Measurements from ENCODE around the gene PIAS1.
"Not testable (repeated sequence)": the region's sequence is repeated elsewhere in the genome, so short reads cannot be mapped to it uniquely, and the experiment has no call there.

The PIAS1 gene

DNA sequence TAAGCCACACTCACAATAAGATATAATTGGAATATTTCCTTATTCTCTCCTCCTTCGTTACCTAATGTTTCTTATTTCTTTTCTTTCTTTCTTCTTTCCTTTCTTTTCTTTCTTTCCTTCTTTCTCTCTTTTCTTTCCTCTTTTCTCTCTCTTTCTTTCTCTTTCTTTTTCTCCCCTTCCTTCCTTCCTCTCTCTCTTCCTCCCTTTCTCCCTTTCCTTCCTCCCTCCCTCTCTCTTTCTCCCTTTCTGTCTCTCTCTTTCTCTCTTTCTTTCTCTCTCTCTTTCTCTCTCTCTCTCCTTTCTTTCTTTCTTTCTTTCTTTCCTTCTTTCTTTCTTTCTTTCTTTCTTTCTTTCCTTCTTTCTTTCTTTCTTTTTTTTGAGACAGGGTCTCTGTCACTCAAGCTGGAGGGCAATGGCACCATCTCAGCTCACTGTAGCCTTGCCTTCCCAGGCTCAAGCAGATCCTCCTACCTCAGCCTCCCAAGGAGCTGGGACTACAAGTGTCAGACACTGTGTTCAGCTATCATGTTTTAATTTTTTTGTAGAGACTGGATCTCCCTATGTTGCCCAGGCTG lies 19.3 kb upstream of the PIAS1 start:
- no peak for DNase-seq (ENCODE audit: low spot score)

DNA sequence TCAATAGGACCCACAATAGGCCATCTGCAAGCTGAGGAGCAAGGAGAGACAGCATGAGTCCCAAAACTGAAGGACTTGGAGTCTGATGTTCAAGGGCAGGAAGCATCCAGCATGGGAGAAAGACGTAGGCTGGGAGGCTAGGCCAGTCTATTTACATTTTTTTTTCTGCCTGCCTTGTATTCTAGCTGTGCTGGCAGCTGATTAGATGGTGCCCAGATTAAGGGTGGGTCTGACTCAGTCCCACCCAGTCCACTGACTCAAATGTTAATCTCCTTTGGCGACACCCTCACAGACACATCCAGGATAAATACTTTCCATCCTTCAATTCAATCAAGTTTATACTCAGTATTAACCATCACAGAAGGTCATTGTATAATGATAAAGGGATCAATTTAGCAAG lies 15.9 kb upstream of the PIAS1 start:
- no peak for DNase-seq (ENCODE audit: low spot score)

DNA sequence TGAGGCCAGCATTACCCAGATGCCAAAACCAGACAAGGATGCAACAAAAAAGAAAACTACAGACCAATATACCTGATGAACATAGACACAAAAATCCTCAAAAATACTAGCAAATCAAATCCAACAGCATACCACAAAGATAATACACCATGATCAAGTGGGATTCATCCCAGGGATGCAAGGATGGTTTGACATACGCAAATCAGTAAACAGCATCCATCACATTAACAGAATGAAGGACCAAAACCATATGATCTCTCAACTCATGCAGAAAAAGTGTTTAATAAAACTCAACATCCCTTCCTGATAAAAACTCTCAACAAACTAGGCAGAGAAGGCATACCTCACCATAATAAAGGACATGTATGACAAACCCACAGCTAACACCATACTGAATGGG lies 14.0 kb upstream of the PIAS1 start:
- DNase-seq (ENCODE audit: low spot score): no peak

DNA sequence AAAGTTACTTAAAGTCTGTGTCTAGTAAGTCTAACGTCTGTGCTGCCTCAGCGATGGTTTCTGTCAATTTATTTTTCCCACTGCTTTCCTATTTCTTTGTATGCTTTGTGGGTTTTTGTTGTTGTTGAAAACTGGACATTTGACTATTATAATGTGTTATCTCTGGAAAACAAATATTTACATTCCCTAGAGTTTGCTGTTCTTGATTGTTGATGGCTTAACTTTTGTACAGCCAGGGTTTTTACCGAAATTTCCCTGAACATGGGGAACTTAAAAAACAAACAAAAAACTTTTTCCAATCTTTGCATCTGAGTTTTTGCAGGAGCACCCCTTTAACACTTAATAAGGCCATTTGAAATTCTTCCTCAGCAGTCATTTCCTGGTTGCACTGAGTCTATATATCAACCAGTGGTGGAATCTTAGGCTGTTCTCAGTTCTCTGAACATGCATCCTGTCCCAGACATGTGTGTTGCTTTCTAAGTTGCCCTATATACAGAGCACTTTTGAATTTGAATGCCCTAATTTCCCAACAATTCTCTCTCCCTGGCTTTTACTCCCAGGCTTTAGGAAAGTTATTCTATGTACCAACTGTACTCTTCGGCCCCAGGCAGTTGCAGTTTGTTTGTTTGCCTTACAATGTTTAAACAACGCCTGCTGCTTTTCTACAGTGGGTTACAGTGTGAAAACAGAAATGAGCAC lies 11.8 kb upstream of the PIAS1 start:
- no peak for DNase-seq (ENCODE audit: low spot score)

DNA sequence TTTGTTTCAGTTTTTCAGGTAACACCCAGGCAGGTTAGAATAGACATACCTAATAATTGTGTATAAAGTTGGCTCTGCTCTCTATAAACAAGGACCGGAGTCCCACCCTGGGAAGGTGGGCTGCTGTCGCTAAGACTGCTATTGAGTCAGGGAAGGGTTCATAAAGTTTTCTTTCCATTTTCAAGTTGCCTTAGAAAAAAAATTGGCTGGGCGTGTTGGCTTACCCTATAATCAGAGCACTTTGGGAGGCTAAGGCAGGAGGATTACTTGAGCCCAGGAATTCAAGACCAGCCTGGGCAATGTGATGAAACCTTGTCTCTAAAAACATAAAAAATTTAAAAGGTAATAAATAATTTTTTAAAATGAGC lies 11.3 kb upstream of the PIAS1 start:
- no peak for DNase-seq (ENCODE audit: low spot score)

DNA sequence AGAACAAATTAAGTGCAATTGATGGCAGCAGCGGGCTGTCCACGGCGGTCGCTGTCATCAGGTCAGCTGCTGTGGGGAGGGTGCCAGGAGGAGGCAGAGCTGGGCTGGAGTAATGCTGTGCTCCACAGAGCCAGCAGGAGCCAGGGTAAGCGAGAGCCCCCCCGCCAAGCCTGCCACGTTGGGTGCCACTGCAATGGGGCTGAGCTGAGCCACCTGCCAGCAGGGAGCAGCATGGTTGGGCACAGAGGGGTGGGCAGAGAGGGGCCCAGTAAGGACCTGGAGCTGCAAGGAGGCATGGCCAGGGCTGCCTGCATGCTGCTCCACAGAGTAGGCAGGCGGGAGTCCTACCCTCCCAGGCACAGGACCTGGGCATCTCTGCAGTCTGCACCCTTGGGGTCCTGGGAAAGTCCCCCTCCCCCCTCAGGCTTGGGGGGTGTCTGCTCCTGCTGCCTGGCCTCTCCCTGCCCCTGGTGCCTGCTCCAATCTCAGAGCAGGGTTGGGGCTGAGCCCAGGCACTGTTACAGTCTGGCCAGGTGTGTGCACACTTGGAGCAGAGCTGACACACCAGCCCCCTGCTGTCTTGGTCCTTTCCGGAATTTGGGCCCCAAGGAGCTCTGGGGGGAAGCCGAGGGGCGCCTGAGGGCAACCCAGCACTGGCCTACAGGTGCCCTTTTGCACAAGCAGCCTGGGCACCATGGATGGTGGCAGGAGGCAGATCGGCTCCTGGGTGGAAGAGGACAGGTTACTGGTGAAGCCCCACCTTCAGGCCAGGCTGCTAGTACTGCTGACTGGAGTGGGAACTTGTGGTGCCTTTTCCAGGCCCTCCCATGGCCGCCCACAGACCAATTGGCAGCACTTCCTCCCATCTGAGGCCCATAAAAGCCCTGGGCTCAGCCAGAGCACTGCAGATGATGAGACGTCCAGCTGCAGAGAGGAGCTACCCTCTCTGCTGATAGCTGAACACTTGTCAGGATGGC lies 8.5 kb upstream of the PIAS1 start:
- no peak for DNase-seq (ENCODE audit: low spot score)

DNA sequence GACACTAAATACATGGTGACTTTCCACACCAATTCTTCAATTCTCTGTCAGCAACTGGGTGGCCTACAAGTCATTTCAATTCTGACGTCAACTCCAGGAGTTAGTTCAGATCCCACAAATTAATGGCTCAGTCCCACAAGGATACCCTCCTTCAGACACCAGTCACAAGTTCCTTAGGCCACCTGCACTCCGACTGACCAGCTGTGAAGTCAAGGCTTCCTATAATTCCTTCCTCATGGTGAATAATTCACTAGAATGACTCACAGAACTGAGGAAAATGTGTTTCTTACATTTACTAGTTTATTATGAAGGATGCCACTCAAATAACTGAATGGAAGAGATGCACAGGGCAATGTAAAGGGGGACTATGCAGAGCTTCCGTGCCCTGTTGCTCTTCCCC lies 6.3 kb upstream of the PIAS1 start:
- no peak for DNase-seq (ENCODE audit: low spot score)

DNA sequence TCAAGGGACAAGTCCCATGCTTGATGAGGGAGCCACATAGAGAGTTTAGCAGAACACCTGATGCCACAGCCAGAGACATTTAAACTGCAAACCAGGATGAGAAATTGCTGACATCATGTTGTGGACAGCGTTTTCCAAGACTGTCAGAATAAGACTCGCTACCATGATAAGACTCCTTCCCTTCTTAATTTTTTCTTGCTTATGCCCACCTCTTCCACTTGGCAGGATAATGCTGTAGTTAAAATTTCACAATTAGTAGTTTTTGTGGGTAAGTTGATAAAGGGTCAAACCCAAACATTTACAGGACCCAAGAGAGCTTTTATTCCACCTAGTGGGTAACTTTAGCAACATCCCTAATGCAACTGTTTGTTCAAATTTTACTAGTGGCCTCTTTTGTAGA lies 3.0 kb upstream of the PIAS1 start:
- no peak for DNase-seq (ENCODE audit: low spot score)

DNA sequence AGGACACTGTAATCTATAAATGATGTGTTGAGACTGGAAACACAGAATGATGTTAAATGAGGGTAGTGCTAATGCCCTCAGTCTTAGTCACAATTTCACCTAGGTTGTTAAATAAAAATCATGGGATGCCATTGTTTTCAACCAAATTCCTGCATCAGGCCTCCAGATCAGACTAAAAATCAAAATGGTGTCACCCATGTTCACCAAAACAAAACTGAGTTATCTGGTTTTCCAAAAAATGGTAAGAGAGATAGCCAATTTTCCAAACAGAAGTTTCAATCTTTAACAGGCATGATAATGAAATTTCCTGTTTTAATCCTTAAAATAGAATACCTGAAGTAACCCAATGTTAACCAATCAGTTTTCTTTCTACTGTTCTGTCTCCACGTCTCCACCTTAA lies 2.2 kb upstream of the PIAS1 start:
- no peak for DNase-seq (ENCODE audit: low spot score)

DNA sequence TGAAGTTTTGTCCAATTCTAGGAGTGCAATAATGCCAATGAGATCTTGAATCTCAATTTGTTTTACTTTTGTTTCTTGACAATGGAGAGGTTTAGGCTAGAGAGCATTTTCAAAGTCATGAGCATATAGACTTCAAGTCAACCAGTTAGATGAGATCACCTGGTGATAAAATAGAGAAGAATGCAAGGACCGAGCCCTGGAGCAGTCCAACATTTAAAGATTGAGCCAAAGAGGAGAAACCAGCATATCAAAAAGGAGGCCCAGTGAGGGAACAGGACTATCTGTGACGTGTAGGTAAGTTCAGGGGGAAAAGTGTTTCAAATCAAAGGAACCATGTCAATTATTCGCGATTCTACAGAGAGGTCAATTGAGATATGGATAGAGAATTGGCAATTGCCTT lies 1.7 kb upstream of the PIAS1 start:
- DNase-seq (ENCODE audit: low spot score): no peak

DNA sequence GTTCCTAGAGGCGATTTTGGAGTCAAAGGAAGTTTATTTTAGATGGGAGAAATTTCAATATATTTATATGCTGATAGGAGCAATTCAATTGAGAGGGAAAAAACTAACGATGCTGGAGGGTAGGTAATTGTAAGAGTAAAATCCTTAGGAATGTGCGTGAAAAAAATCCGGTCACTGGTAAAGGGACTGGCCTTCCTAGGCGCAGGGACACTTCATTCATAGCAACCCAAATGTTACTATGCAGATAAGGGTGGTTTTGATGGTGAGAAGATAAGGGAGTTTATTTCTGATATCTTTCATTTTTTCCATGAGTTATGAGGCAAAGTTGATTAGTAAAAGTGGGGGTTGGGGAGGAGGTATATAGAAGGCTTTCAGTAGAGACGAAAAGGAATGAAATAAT lies 1.1 kb upstream of the PIAS1 start:
- DNase-seq (ENCODE audit: low spot score): no peak

DNA sequence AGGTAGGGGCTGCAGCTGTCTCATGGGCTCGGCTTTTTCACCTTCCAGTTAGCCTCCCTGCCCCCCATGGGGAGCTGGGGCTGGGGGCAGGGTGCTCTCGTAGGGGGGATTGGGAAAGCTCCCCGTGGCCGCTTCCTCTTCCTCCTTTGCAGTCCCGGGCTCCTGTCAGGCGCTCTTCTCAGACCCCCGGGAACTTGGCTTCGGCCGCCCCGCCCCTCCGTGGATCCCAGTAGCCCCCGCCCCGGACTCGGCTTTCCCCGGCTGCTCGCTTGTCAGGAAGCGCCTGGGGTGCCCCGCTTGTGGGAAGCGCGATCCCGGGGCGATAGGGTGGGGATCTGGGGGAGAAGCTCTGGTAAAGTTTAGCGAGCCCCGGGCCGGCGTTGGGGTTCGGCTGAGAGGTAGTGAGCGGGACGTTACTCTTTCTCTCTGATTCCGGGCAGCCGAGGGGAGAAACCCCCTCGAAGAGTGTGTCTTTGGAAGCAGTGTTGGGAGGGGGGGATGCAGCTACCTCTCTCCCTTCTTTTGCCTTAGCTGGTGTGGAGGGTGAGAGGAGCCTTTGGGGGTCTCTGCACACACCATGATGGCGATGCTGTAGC lies 611 bp downstream of the PIAS1 start:
- no peak for DNase-seq (ENCODE audit: low spot score)

DNA sequence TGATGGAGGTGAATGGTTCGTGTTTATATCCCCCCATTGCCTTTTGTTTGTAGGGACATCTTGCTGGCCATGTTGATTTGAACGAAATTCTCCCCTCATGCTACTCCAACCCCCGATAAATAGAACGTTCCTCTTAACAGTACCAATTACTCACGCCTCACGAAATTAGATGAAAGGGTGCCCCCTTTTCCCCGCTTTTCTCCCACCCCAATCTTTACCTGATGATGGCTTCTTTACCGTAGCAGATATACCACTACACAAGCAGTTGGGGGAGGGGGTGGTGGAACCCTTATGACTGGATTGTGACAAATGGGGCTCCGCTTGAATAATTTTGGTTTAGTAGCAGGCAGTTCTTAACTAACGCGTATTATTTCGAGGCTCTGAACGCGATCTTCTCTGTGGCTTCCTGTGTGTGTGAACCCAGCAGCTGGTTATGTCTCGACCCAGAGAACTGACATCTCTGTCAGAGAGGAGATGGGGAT lies 1.1 kb downstream of the PIAS1 start:
- DNase-seq (ENCODE audit: low spot score): no peak

DNA sequence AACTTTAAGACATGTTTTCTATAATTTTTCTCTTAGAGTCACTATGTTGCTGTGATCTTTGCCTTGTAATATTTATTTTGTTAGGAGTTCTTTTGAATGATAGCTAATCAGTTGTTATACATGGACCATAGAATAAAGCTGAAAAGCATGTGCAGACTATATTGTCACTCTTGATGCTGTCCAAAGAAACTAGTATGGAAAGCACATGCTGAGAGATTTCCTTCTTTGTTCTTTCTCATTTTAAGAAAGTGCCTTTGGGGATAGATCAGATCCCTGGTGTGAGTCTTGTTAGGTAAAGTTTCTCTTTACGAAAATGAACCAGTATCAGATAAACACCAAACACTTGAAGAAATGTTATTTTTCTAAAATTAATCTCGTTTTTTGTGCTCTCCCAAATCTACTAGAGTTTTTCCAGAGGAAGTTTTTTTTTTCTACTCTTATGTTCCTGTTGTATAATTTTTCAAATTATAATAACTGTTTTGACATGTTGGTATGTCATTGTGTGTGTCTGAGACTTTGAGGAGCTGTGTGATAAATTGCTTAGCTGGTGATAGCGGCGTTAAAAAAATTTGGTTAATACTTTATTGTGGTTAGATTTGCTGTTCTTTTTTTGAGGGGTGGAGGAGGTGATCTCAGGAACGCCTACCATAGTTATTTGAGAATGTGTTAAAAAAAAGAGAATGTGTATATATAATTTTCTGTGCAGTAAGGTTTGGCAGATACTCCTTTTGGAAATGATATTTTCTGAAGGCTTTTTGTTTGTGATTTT lies 2.2 kb downstream of the PIAS1 start:
- DNase-seq (ENCODE audit: low spot score): no peak

DNA sequence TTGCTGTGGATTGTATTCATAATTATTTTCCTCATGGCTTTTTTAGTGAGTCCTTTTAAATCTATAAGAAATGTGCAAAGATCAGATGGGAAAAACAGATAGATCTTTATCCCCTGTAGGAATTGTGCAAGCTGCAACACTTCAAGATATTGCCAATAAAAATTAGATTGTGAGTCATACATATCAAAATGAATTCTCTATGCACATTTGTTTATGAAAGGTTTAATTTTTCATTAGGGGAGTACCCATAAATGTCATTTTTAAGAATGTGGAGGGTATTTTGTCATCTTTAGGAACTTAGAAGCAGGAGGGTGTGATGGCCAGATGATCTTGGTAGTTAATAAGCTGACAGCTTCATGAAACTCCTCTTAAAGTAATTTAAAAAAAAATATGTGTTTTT lies 2.9 kb downstream of the PIAS1 start:
- no peak for DNase-seq (ENCODE audit: low spot score)

DNA sequence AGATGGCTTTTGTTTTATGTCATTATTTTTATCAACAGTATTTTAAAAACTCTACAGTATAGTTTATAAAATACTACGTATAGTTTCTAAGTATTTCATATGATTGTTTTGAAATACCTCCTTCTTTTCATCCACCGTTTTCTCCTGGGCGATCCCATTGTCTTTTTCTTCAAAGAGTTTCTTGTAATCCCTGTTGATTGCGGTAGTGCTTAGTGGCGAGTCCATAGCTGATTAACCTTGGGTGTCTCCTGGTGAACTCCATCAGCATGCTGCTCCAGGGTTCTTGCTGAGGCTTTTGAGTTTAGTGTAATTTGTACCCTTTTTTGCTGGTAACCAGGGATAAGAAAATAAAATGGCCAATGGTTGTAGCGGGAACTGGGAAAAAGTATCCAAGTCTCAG lies 3.6 kb downstream of the PIAS1 start:
- no peak for DNase-seq (ENCODE audit: low spot score)

DNA sequence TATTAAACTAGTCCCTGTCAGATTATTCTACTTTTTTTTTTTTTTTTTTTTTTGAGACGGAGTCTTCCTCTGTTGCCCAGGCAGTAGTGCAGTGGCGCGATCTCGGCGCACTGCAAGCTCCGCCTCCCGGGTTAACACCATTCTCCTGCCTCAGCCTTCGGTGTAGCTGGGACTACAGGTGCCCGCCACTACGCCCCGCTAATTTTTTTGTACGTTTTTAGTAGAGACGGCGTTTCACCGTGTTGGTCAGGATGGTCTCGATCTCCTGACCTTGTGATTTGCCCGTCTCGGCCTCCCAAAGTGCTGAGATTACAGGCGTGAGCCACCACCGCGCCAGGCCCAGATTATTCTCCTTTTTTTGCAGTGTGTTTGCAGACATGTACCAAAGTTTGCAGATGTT lies 4.9 kb downstream of the PIAS1 start:
- not testable (repeated sequence) for DNase-seq (ENCODE audit: low spot score)

DNA sequence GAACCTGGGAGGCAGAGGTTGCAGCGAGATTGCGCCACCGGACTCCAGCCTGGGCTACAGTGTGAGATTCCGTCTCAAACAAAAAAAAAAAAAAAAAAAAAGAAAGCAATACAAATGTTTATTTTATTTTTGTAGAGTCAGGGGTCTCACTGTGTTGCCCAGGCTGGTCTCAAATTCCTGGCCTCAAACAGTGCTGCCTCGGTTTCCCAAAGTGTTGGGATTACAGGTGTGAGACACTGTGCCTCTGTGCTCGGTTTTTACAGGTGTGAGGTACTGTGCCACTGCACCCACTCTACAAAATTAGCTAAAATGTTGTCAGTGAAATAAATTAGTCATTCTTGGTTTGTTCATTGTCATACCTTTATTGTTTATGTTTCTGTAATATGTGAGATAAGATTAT lies 5.5 kb downstream of the PIAS1 start:
- no peak for DNase-seq (ENCODE audit: low spot score)

DNA sequence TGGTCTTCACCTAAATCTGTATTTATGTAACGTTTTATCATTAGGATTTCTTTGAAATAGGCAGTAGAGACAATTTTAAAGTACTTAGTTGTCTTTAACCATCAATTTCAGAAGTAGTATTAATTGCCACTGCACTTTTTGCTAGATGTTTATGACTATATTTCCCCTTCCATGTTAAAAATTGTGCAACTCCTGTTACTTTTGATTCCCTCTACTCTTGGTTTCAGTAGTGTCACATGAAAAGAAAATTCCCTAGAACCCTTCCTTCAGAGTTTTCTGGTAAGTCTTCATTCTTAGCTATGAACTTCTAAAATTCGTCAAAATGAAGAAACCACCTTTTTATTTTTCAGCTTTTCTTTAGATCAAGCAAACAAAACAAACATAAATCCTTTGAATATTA lies 7.1 kb downstream of the PIAS1 start:
- no peak for DNase-seq (ENCODE audit: low spot score)

DNA sequence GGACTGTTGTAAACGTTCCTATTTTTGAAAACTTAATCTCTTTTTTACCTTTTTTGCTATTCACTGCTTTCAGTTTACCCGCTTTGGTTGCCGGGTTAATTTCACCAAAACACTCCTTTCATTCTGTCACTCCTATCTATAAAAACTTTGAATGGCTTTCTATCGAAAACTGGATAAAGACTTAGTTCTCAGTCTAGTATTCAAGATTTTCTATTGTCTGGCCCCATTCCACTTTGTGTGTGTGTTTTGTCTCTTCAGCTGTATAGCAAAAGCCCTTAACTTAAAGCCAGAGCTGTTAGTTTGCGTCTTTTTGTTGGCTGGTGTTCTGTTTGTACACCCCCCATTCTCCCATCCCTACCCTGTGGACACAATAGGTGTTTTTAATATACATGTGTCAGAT lies 7.5 kb downstream of the PIAS1 start:
- DNase-seq (ENCODE audit: low spot score): no peak

DNA sequence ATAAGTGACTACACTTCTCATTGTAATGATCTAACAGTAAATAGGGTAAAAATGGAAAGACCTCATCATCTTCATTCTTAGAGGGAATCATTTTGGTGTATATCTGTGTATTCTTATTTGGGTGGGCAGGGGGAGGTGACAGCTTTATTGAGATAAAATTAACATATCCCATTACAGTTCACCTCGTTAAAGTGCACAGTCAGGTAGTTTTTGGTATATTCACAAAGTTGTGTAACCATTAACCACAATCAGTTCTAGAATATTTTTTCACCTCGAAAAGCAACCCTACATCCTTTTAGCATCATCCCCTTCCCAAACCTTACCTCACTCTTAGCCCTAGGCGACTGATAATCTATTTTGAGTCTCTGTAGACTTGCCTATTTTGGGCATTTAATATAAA lies 8.1 kb downstream of the PIAS1 start:
- no peak for DNase-seq (ENCODE audit: low spot score)

DNA sequence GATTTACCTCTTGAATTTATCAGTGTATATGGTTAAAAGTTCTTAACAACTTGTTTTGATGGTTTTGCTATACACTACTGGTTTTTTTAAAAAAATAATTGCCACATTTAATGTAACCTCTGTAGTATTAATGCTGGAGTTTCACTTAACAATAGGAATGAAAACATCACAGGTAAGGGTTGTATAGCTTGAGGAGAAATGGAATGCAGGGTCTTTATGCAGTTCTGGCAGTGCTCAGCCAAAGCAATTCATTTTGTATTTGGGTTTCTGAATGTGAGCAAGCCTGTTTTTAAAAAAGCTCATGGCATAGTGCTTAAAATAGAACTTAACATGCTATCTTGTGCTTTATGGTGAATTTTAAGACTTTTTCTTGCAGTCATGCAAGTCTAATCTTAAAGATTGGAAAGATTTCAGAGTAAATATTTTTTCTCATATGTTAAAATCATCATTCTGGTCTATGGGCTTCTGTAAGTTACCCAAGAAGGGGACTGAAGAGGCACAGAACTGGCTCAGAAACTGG lies 8.9 kb downstream of the PIAS1 start:
- DNase-seq (ENCODE audit: low spot score): no peak

All from kidney capillary endothelial cell (primary cell).